Mammary epithelial cell (primary cell): ENCODE measurements around the gene PRRT1B.

Experiments used
- CTCF ChIP-seq, 2 donors: IDR thresholded peaks in 1 of 2; conservative IDR thresholded peaks in 1 of 2; 2 replicates each; pipeline ENCODE4 v1.5.1; 2011 to 2012; ENCODE audit warnings: inconsistent platforms in 2 of 2, low read length in 2 of 2, mild to moderate bottlenecking in 2 of 2, control low read depth in 1 of 2, low read depth in 1 of 2; ENCODE audit not compliant: insufficient read depth in 1 of 2; ENCODE audit errors: extremely low read depth in 1 of 2
- EZH2 ChIP-seq: IDR thresholded peaks from 2 replicates; pipeline ENCODE4 v1.6.1; 2012; ENCODE audit warnings: low read length, inconsistent platforms, borderline replicate concordance

- no peak for TF ChIP-seq EZH2
- no peak for TF ChIP-seq CTCF (conservative IDR thresholded peaks at IDR 0.05 in 1 of 2, IDR thresholded peaks at IDR 0.05 in 1 of 2; ENCODE audit: extremely low read depth in 1 of 2, insufficient read depth in 1 of 2, low read depth in 1 of 2, low read length in 2 of 2)
These were observed 49.5 kb upstream of the PRRT1B start for GRCh38 chr9:131495785-131496184.
